Heart left ventricle (tissue), 13 donors: ENCODE measurements around the gene EPB41L4B.

ENCODE experiments used
- CTCF ChIP-seq, 12 donors: fragments of 200-600 bp; sonication (generic) in 4 of 12; IDR thresholded peaks; one replicate each; pipeline versions ENCODE4 v1.5.0 to v1.8.0; 2018 to 2022; ENCODE audit warnings: antibody characterized with exemption in 12 of 12, mild to moderate bottlenecking in 5 of 12
- POLR2A ChIP-seq, 2 donors: fragments of 450-650 bp; IDR thresholded peaks; one replicate each; pipeline ENCODE4 v1.6.1; 2017; ENCODE audit warnings: antibody characterized with exemption in 2 of 2, mild to moderate bottlenecking in 2 of 2, moderate library complexity in 2 of 2
- donor health status: ischemic (EF 13 %, LVEDD 7.1; RV severe dilation, severe dysfunction).
- donor health status: DM: no; HTN: yes; CAD: no.
- donor health status: DM: no; HTN: no; CAD: no.
- donor health status: ischemic (EF 25% LVEDD 6.9; RV normal size, moderate dysfunction).
- donor health status: ischemic (EF 25% LVEDD 5.7; RV mildly dilated, moderate dysfunction).
- donor health status: ischemic (EF 35%, LVEDD 5.7; RV mildly dilated, moderate dysfunction).
- donor health status: nonischemic (EF 11% LVEDD 7.7; RV severe dilation, severe dysfunction).
- donor health status: DM: yes; HTN: yes; CAD: no.
- donor health status: PGD.
- donor health status: ischemic (EF 29% LVEDD 5.4; RV normal size, mild dysfunction).
- donor health status: nonischemic (EF 23%, LVEDD 6.1; RV moderate dilation, normal function).

GRCh38 chr9:109311731-109312130 is 9.1 kb downstream of the EPB41L4B start:
- TF ChIP-seq CTCF (IDR thresholded peaks at IDR 0.05) (no peak), POLR2A (IDR thresholded peaks at IDR 0.05) (no peak)
